NK-92 (cell line): ENCODE measurements around the gene APOE.

ENCODE experiments used
- DNase-seq: peaks from one replicate; lab custom pipeline; 2025; ENCODE audit not compliant: unreplicated experiment; lab: John Stamatoyannopoulos, UW

The APOE gene

GRCh38 chr19:44948763-44949374, 43.3 kb downstream of the APOE start:
- no peak for DNase-seq

GRCh38 chr19:44949550-44949949, 44.0 kb downstream of the APOE start:
- DNase-seq = no peak

GRCh38 chr19:44951179-44952159, 45.9 kb downstream of the APOE start:
- no peak for DNase-seq

- DNase-seq = no peak
Measured at GRCh38 chr19:44954278-44954648, 48.7 kb downstream of the APOE start.

- DNase-seq = peak; percentile 82
Measured at GRCh38 chr19:44954649-44955504, 49.3 kb downstream of the APOE start, which contains the start of gene CLPTM1. TSS of gene CLPTM1 (plus strand) at chr19:44955380. CDS start at chr19:44955396, 16 bp downstream.

- DNase-seq = no peak
Measured at GRCh38 chr19:44955505-44956439, 50.2 kb downstream of the APOE start.

- DNase-seq = no peak
Measured at GRCh38 chr19:44957526-44957925, 51.9 kb downstream of the APOE start.

GRCh38 chr19:44958090-44958489, 52.5 kb downstream of the APOE start:
- DNase-seq = no peak
